AG04450 (cell line): ENCODE measurements around the gene DST. TPM values are rescaled to one million over a fixed set of nuclear protein-coding genes. Genes with fewer than 3 reads are reported as not detected.

ENCODE experiments used
- CTCF ChIA-PET: fragments of 300-600, 350-600 bp; formaldehyde crosslinking; extraction: SDS; loops from one replicate; lab custom pipeline; 2022; ENCODE audit warnings: antibody characterized with exemption, inconsistent platforms; lab: Charles Lee
- POLR2A ChIA-PET: fragments of 350-600 bp; formaldehyde crosslinking; extraction: SDS; loops from one replicate; lab custom pipeline; 2021; ENCODE audit warnings: antibody characterized with exemption, inconsistent platforms; lab: Yijun Ruan, JAX
- DNase-seq: peaks from one replicate; pipeline ENCODE4 v3.0.0-alpha.2; 2011; ENCODE audit warnings: low read depth, low spot score
- H3K27ac ChIP-seq: one replicate; pipeline ENCODE4 v1.5.1; 2012; ENCODE audit warnings: low read depth, low read length, control low read depth
- H3K27me3 ChIP-seq: one replicate; pipeline ENCODE4 v1.6.0; 2012; ENCODE audit warnings: low read length; ENCODE audit not compliant: control insufficient read depth, insufficient read depth
- H3K4me3 ChIP-seq: 2 replicates; pipeline ENCODE4 v1.5.1; 2011; ENCODE audit warnings: mild to moderate bottlenecking, low read depth, low read length, control low read depth
- H3K9me3 ChIP-seq: 2 replicates; pipeline ENCODE4 v1.5.1; 2012; ENCODE audit warnings: low read length; ENCODE audit not compliant: control insufficient read depth, insufficient read depth
- polyA plus RNA-seq: library from polyadenylated mRNA; depleted of rRNA; stranded (reverse); fragments of >200 nt; gene quantifications from 2 replicates; pipeline ENCODE4 v1.2.3, GENCODE V29; 2011
- TF ChIP-seq, protein P1 (sequence below): IDR thresholded peaks from 2 replicates; pipeline ENCODE4 v1.5.1; 2011; ENCODE audit warnings: low read depth, low read length, control low read depth, inconsistent platforms

The DST gene
- polyA plus RNA-seq, 1 experiment = 163 TPM

- CTCF ChIA-PET = interaction anchor here (1.2 kb wide), 1 partner anchor 12 kb away, joined by 3 read pairs; no protein-coding TSS in a partner anchor
- Histone ChIP-seq H3K9me3 (no peaks in the 10 kb centered on the region), H3K27me3 (no peaks in the 10 kb centered on the region), H3K27ac (no peak overlapping the region), H3K4me3 (no peak overlapping the region)
- TF ChIP-seq, protein P1, sequence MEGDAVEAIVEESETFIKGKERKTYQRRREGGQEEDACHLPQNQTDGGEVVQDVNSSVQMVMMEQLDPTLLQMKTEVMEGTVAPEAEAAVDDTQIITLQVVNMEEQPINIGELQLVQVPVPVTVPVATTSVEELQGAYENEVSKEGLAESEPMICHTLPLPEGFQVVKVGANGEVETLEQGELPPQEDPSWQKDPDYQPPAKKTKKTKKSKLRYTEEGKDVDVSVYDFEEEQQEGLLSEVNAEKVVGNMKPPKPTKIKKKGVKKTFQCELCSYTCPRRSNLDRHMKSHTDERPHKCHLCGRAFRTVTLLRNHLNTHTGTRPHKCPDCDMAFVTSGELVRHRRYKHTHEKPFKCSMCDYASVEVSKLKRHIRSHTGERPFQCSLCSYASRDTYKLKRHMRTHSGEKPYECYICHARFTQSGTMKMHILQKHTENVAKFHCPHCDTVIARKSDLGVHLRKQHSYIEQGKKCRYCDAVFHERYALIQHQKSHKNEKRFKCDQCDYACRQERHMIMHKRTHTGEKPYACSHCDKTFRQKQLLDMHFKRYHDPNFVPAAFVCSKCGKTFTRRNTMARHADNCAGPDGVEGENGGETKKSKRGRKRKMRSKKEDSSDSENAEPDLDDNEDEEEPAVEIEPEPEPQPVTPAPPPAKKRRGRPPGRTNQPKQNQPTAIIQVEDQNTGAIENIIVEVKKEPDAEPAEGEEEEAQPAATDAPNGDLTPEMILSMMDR = no peak
- POLR2A ChIA-PET = no interaction called here
- DNase-seq = no peak
Measured at GRCh38 chr6:56649053-56649769, 6.5 kb upstream of the DST start.

GRCh38 chr6:56647172-56647762 lies 4.6 kb upstream of the DST start:
- no peak overlapping the region for H3K27ac ChIP-seq
- H3K4me3 ChIP-seq = no peak overlapping the region
- CTCF ChIA-PET = interaction anchor here (0.7 to 2.0 kb wide), 2 partner anchors 10 to 113 kb away, joined by 3 to 10 read pairs; no protein-coding TSS in a partner anchor
- TF ChIP-seq, protein P1 = no peak
- no peaks in the 10 kb centered on the region for H3K9me3 ChIP-seq
- POLR2A ChIA-PET = no interaction called here
- no peak for DNase-seq
- no peaks in the 10 kb centered on the region for H3K27me3 ChIP-seq

GRCh38 chr6:56644366-56644765 lies 1.7 kb upstream of the DST start:
- CTCF ChIA-PET = interaction anchor here (1.1 to 1.9 kb wide), 3 partner anchors 55 to 258 kb away, joined by 3 to 4 read pairs (median 4); no protein-coding TSS in a partner anchor
- H3K4me3 ChIP-seq = no peak overlapping the region
- H3K9me3 ChIP-seq = no peaks in the 10 kb centered on the region
- DNase-seq = no peak
- POLR2A ChIA-PET = interaction anchor here (1.0 kb wide), 1 partner anchor 39 kb away, joined by 3 read pairs; no protein-coding TSS in a partner anchor
- no peak overlapping the region for H3K27ac ChIP-seq
- TF ChIP-seq, protein P1 = no peak
- H3K27me3 ChIP-seq = no peaks in the 10 kb centered on the region

DNA sequence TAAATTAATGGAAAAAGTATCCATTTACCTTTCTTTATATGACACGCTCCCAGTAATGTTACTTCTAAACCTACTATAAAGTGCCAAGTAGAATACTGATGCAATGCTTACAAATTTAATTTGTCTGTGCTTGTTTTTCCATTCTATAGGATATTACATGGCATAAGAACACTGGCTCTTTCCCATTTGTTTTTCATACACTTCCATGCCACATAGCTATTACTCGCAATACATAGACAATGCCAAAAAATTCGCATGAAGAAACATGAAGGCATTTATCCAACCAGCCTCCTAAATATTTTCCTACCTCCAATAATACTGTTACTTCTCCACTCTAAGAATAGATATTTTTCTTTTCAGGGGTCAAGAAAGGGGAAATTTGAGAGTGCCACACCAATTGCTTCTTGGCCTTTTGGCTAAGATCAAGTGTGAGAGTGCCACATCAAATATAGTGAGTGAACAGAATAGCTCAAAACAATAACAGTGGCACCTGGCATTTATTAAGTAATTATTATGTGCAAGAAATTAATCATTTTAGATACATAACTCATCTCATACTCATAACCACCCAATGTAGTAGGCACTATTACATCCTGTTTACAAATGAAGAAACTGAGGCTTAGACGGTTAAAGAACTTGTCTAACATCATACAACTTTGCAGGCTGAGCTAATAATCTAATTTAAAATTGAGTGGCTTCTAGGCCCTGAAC lies 845 bp upstream of the DST start:
- H3K27ac ChIP-seq = no peak overlapping the region
- ChIA-PET CTCF (interaction anchor here (1.1 to 1.9 kb wide), 7 partner anchors 56 to 259 kb away, joined by 3 to 12 read pairs (median 4); no protein-coding TSS in a partner anchor), POLR2A (interaction anchor here (0.9 to 1.2 kb wide), 3 partner anchors 26 to 47 kb away, joined by 3 to 7 read pairs (median 3); no protein-coding TSS in a partner anchor)
- no peak for DNase-seq
- H3K9me3 ChIP-seq = no peaks in the 10 kb centered on the region
- H3K27me3 ChIP-seq = no peaks in the 10 kb centered on the region
- TF ChIP-seq, protein P1 = no peak
- H3K4me3 ChIP-seq = no peak overlapping the region
